NCI-H226 (cell line): ENCODE results near the gene THUMPD3.

ENCODE experiments used
- DNase-seq: peaks from one replicate; pipeline ENCODE4 v3.0.0-alpha.2; 2015

Gene THUMPD3

GRCh38 chr3:9361691-9362388 is 1.0 kb upstream of the THUMPD3 start:
- no peak for DNase-seq

GRCh38 chr3:9369508-9369907 is 6.7 kb downstream of the THUMPD3 start:
- no peak for DNase-seq

- no peak for DNase-seq
These were observed 10.6 kb downstream of the THUMPD3 start for GRCh38 chr3:9373465-9373864.

GRCh38 chr3:9377981-9378380 is 15.1 kb downstream of the THUMPD3 start:
- no peak for DNase-seq

- no peak for DNase-seq
These were observed 16.5 kb downstream of the THUMPD3 start for GRCh38 chr3:9379327-9379726.

GRCh38 chr3:9380014-9380413 is 17.2 kb downstream of the THUMPD3 start:
- no peak for DNase-seq

- no peak for DNase-seq
These were observed 21.4 kb downstream of the THUMPD3 start for GRCh38 chr3:9384141-9384828.

GRCh38 chr3:9385187-9386077 is 22.6 kb downstream of the THUMPD3 start:
- no peak for DNase-seq

GRCh38 chr3:9386078-9386459 is 23.2 kb downstream of the THUMPD3 start:
- no peak for DNase-seq

GRCh38 chr3:9386501-9387321 is 23.9 kb downstream of the THUMPD3 start:
- DNase-seq = no peak

GRCh38 chr3:9387322-9387655 is 24.4 kb downstream of the THUMPD3 start:
- DNase-seq = no peak

GRCh38 chr3:9388142-9388541 is 25.3 kb downstream of the THUMPD3 start:
- DNase-seq = no peak

- DNase-seq = no peak
These were observed 25.9 kb downstream of the THUMPD3 start for GRCh38 chr3:9388562-9389272.

GRCh38 chr3:9390265-9390888 is 27.5 kb downstream of the THUMPD3 start:
- no peak for DNase-seq

GRCh38 chr3:9392041-9392440 is 29.2 kb downstream of the THUMPD3 start:
- DNase-seq = no peak

- DNase-seq = no peak
These were observed 32.9 kb downstream of the THUMPD3 start for GRCh38 chr3:9395570-9396300.

- peak; percentile 96 for DNase-seq
These were observed 33.4 kb downstream of the THUMPD3 start for GRCh38 chr3:9396301-9396631.

GRCh38 chr3:9396632-9397331 is 33.9 kb downstream of the THUMPD3 start:
- DNase-seq = peak; percentile 100

- peak; percentile 92 for DNase-seq
These were observed 34.6 kb downstream of the THUMPD3 start, which contains the start of gene SETD5 for GRCh38 chr3:9397332-9397905. Gene SETD5 (plus strand): TSS chr3:9397615. CDS start chr3:9428939, 31,324 bp downstream.
